ENCODE data around the gene CTAGE9.

DNA sequence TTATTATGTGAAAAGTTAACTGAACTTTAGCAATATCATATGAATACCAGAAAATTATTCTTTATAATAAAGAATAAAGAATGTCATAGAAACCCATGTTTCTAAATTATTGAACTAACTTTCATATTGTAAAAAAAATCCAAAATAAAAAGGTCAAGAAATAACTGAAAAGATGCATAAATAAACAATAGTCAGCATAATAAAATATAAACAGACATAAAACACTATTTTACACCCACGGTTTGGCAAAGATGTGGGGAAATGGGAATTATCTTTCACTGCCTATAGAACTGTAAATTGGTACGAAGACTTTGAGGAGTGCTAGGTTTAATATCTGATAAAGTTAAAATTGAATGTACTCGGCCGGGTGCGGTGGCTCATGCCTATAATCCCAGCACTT is 34.7 kb upstream of the CTAGE9 start:
- TF ChIP-seq, protein P1, sequence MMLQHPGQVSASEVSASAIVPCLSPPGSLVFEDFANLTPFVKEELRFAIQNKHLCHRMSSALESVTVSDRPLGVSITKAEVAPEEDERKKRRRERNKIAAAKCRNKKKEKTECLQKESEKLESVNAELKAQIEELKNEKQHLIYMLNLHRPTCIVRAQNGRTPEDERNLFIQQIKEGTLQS (IDR thresholded peaks at IDR 0.05; ENCODE audit: insufficient read depth, low read depth, low read length): no peak
- TF ChIP-seq CTCF (IDR thresholded peaks at IDR 0.05; ENCODE audit: control extremely low read depth in 1 of 3, insufficient read depth in 1 of 3, low read depth in 1 of 3, low read length in 3 of 3) (no peak), POLR2AphosphoS5 (IDR thresholded peaks at IDR 0.05; ENCODE audit: low read depth, low read length) (no peak), EGR1 (IDR thresholded peaks at IDR 0.05; ENCODE audit: borderline replicate concordance, low read depth, low read length) (no peak), POLR2A (IDR thresholded peaks at IDR 0.05; ENCODE audit: control extremely low read depth in 1 of 2, low read depth in 2 of 2, low read length in 2 of 2) (no peak), RNF2 (IDR thresholded peaks at IDR 0.05; ENCODE audit: borderline replicate concordance, low read depth, low read length, missing control alignments, poor library complexity, severe bottlenecking) (no peak), RXRA (IDR thresholded peaks at IDR 0.05; ENCODE audit: insufficient read depth, low read depth, low read length) (no peak), EZH2 (IDR thresholded peaks at IDR 0.05; ENCODE audit: low read depth, low read length, severe bottlenecking) (no peak), BACH1 (IDR thresholded peaks at IDR 0.05; ENCODE audit: low read length) (no peak), HDAC6 (IDR thresholded peaks at IDR 0.05; ENCODE audit: low read depth, low read length) (no peak), YY1 (IDR thresholded peaks at IDR 0.05; ENCODE audit: low read depth, low read length) (no peak), SUZ12 (IDR thresholded peaks at IDR 0.05; ENCODE audit: low read length) (no peak)
